HG03460 (cell line): ENCODE results near the gene EPB41.
"Not testable (repeated sequence)": the region's sequence is repeated elsewhere in the genome, so short reads cannot be mapped to it uniquely, and the experiment has no call there.

ENCODE experiments used
- ATAC-seq: cut with Tn5 transposase; IDR thresholded peaks from one replicate; pipeline ENCODE4 v1.9.1; 2021; ENCODE audit not compliant: unreplicated experiment

Gene EPB41

DNA sequence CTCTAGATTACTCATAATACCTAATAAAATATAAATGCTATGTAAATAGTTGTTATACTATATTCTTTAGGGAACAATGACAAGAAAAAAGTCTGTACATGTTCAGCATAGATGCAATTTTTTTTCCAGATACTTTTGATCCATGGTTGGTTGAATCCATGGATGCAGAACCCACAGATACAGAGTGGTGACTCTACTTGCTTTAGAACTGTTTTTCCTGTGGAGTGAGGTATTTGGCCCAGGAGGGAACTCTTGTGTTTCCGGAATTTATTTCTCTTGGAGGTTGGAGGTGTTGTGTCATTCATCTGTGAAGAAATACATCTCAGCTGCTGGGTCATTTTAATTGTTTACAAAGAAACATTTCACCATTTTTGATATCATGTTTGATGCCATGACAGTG, 180.6 kb downstream of the EPB41 start:
- no peak for ATAC-seq

DNA sequence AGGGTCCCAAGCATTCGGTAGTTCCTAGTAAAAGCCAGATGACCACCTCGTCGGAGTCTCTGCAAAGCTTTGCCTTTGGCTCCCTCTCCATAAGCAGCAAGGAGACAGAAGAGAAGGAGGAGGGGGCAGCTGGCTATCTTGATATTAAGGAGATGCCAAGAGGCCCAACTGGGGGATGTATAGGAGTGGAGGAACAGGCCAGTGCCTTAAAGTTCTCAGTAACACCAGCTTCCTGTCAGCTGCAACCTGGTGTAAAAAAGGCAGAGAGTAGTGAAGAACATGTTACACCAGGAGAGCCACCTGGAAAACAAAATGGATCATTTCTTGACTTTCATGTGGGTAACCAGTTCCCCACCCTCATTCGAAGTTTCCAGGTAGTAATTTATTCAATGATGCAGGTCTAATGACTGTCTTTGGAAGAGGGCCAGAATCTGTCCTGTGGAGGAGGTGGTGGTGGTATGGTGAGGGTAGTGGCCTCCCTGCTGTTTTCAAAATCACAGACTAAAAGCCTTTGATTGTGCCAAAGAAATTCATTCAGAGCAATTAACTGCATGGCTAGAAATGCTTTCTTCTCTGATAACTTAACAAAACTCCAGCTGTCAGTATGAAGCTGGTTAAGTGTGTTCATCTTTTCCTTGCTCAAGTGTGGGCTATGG, 182.0 kb downstream of the EPB41 start:
- ATAC-seq: no peak

DNA sequence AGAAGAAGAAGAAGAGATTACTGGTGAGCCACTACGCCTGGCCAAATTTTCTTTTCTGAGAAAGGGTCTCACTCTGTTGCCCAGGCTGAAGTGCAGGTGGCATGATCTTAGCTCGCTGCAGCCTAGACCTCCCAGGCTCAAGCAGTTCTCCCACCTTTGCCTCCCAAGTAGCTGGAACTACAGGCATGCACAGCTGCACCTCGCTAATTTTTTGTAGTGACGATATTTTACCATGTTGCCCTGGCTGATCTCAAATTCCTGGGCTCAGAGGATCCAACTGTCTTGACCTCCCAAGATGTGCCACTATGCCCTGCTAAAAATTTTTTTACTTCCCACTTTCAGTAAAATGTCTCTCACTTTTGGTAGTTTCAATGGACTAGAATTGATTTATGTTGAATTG, 184.9 kb downstream of the EPB41 start:
- no peak for ATAC-seq

DNA sequence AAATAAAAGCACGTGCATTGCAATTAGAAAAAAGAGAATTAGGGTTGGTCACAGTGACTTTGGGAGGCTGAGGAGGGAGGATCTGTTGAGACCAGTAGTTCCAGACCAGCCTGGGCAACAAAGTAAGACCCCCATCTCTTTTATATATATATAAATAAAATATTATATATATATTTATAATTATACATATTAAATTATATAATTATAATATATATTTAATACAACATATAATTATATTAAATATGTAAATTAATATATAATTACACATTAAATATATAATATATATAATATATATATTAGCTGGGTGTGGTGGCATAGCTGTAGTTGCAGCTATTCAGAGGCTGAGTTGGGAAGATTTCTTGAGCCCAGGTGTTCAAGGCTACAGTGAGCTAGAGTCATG, 186.1 kb downstream of the EPB41 start:
- no peak for ATAC-seq

DNA sequence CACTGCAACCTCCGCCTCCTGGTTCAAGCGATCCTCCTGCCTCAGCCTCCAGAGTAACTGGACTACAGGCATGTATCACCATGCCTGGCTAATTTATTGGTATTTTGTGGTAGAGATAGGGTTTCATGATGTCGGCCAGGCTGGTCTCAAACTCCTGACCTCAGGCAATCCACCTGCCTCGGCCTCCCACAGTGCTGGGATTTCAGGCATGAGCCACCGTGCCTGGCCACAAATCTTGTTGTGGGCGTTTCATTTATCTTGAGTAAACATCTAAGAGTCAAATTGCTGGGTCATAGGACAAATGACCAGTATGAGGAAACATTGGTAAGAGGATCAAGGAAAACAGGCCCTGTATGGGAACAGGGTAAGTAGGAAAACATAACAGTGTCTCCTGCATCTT, 191.5 kb downstream of the EPB41 start:
- ATAC-seq: no peak

DNA sequence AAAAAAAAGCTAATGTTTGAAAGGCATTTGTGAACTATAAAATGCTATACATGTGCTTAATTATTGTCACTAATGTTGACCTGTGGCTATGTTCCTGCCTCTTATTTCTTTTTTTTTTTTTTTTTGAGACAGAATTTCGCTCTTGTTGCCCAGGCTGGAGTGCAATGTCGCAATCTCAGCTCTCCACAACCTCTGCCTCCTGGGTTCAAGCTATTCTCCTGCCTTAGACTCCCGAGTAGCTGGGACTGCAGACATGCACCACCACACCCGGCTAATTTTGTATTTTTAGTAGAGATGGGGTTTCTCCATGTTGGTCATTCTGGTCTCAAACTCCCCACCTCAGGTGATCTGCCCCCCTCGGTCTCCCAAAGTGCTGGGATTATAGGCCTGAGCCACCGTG, 193.7 kb downstream of the EPB41 start:
- not testable (repeated sequence) for ATAC-seq

DNA sequence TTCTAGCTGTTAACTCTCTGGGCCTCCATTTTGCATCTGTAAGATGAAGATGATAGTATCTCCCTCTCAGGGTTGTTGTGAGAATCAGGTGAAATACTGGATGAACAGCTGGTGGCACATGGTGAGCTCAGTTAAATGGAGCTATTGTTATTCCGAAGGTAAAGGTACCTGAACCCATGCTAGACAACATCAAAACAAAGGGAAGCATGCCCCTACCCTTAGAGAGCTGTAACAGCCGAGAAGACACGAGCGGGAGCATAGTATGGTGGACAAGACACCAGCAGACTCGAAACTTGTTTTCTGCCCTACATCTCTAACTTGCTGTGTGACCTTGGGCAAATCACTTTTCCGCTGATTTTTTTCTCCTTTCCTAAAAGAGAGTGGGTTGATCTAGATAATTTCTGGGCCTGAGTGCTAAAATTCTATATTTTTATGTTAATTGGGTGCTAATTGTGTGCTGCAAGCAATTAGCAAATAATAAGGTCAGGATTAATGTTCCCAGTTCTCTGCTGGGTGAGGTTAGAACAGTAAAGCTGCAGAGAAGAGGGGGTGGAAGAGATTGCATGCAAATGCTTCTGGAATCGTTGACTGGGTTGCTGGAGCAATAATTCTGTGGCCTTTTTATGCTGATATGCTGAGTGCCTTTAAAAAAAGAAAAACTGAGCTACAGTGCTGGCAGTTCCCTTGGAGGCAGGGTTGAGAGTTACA, 198.5 kb downstream of the EPB41 start:
- ATAC-seq: no peak

DNA sequence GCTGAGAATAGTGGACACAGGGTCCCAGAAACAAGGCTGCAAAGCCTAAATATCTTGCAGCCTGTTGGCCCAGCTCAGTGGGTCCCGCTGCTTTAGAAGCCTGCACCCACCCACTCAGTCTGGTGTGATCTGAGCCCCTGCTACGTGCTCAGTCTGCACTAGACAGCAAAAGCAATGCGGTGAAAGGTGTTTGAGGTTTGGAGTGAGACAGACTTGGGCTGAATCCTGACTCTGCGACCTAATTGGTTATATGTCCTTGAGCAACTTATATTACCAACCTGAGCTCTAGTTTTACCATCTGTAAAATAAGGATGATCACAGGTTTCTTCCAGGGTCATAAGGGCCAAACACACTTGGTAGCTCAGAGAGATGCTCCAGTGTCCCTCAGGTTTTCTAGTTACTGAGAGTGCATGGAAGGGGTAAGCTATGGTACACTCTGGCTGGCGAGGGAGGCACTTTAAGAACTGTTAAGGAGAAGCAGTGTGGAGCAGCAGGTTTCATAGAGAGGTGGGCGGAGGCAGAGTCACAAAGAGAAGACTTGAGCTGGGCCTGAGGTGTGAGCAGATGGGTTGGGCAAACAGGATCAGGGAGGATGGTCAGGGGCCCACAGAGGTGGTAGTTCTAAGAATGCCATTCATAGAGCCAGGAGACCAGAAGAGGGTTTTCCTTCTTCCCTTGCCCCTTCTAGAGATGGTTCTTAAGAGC, 199.2 kb downstream of the EPB41 start:
- ATAC-seq: no peak

DNA sequence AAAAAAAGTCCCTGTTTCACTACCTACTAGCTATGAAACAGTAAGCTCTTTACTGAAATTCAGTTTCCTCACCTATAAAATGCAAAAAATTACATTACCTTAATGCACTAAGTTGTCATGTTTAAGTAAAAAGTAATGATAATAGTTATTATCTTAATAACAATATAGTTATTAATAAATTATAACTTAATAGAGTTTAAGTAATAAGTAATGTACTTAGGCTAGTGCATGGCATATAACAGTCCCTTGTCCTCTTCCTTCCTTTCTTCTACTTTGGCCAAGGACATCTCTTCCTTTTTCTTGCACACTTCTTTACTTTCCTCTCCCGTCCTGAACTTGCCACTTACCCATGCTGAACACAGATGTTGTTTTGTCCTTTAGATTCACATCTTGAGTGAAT, 200.3 kb downstream of the EPB41 start:
- no peak for ATAC-seq

DNA sequence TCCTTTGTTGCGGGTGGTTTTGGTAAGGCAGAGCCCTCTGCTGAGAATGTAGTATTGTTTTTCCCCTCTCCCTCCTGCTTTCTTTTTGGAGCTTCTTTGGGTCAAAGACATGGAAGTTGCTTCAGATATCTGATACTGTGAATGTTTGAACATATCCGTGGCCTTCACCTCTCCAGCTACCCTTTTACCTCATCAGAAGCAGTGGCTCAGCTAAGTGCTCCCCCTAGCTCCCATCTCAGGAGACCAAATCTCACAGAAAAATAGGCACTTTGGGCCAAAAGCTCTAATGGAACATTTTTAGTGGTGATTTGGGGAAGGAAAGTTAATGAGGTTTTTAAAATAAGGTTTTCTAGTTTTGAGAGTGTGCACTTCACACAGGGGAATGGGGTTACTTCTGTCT, 203.0 kb downstream of the EPB41 start:
- no peak for ATAC-seq

DNA sequence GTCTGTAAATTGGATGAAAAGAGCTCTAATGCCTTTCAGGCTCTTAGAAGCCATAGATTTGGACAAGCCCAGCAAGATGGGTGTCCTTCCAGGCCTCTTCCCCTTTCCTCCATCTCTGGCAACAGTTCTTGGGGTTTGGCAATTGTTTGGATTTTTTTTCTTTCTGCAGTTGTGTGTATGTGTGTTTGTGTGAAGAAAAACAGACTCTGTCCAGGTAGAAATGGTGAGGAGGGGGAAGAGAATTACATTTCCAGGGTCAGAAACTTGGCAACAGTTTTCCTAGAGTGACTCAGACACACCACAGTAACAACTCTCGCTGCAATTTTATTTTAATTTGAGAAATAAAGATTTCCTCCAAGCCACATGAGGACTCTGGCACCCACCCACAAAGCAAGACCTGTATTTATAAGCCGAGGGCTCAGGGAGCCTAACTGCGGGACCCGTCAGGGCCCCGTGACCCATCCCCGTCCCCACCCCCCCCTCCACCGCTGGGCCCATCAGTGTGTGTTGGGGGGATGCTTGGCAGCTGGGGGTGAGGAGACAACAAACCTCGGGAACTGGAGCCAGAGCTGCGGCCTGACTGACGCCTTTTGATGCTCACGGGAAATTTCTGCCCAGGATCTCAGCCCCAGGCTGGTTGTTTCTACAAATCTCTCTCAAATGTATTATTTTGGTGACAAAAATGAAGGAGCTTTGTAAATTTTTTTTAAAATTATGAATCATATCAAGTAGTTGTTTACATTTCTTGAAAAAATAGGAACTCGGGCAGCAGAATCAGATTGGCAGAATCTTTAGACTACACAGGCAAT, 205.0 kb downstream of the EPB41 start:
- ATAC-seq: no peak

DNA sequence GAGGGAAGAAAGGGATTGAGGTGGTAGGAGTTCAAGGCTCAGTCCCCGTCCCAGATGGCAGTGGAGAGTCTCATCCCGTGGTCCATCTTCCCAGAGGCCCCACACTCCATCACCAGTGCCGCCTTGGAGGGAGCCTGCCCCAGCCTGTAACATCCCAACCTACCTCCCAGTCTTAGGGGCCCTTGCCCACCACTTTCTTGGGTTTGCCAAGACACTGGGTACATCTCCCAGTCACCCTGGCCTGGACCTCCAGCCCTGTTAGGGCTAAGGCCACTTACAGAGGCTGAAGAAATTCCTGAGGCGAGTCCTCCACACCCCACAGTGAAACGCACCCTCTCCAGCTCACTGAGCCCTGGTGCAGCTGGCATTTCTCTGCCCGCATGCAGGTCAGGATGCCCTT, 206.0 kb downstream of the EPB41 start:
- no peak for ATAC-seq

DNA sequence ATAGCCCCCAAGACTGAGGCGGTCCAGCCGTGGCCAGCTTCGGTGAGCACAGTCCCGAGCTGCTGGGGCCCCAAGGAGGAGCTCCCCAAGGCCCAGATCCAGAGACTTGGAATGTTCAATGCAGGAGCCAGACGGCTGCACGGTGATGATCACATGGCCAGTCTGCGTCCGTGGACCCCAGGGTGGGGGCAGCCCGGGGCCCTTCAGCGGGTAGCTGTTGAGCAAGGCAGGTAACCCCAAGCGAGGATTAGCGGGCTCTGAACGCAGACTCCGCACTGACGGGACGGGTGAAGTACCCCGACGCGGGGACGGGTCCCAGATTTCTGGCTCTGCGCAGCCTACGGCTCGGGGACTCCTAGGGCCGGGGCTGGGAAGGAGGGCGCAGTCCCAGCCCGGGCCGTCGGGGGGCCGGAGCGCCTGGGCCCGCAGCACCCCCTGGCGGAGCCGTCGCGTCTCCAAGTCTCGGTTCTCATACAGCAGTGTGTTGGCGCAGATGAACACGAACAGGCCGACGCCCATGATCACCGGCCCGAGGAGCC, 206.6 kb downstream of the EPB41 start:
- no peak for ATAC-seq

DNA sequence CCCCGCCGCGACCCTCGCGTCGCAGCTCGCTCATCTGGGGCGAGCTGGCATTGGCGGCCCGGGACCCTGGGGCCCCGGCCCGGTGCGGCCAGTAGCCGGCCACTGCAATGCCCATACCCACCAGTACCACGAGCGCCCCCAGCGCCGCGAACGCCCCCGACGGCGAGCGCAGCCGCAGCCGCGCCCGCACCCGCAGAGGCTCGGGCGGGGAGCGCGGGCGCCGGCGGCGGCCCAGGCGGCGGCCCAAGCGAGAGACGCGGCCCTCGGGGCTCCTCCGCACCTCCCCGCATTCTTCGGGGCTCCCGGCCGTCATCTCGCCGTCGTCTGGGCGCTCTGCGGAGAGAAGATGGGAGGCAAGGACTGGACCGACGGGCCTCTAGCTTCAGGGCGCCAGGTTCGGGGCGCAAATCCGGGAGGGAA, 207.2 kb downstream of the EPB41 start:
- ATAC-seq: no peak

DNA sequence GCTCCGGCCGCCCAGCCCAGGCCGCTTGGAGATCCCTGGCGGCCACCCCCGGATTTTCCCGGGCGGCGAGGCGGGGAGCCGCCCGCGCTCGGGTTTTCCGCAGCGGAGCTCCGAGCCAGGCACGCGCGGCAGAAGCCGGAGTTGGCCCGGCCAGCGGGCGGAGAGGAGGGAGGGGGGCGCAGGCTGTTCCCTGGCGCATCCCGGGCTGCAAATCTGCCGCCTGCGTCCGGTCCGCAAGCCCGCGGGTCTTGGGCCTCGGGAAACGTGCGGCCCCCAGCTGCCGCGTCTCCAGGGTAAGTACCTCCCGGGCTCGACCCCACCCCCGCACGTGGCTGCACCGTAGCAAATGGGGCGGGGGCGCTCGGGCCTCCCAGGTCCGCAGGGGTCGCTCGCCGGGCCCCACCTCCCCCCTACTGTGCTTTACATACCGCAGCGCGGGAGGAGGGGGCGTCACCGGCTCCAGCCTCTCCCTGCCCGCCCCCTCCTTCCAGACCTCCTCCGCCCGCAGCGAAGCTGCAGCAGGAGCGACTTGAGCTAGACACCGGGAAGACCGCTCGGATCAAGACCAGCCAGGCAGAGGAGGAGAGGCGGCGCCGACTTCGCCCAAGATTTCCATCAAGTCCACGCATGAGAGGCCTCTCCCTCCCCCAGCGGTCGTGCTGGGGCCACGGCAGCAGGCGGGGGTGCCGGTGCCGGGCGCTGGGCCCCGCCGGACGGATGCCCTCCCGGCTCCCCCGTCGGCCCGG, 207.7 kb downstream of the EPB41 start:
- no peak for ATAC-seq

DNA sequence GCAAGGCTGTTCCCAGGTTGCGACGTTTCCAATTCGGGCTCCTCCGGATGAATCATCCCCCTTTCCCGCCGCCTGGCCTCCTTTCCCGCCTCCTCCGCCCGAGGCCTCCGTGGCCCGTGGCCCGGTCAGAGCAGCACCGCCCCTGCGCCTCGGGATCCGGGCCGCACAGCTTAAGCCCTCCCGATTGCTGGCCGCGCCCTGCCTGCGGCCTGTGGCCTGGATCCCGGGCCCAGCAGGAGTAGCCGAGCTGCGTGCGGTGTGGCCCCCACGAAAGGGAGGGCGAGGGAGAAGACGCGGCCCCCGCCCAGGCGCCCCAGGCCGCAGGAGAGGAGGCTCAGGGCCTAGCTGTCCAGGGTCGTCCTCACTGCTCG, 208.3 kb downstream of the EPB41 start:
- ATAC-seq: no peak

DNA sequence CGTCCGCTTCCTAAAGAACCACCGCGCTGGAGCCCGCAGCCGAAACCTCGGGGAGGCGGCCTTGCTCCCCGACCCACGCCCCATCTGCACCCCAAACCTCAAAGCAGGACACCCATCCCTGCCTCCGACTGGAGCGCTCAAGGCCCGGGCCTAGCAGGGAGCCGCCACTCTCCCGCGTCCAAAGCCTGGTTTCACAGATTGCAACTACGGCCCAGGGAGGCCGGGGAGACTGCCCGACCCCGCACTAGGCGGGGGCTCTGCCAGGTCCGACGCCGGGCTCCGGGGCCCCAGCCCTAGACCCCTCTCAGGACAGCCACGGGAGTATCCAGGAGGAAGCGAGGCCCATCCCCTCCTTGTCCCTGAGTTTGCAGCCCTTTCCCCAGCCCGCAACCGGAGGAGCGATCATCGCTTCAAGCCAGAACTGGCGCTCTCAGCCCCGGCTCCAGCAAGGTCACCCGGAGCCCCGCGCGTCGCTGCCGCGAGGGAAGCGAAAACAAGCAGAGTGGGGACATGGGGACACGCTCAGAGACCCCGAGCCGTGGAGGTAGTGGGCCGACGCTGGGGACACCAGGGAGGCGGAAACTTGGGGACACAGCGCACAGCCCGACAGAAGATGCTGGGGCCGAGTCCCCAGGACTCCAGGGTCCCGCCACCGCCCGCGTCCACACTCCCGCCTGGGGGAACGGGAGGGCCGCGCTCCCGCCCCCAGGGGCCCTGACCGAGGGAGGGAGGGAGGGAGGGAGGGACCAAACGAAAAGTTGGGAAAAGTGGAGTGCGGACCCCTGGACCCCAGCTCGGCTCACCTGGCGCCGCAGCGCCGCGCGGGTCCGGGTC, 208.9 kb downstream of the EPB41 start:
- ATAC-seq: no peak

DNA sequence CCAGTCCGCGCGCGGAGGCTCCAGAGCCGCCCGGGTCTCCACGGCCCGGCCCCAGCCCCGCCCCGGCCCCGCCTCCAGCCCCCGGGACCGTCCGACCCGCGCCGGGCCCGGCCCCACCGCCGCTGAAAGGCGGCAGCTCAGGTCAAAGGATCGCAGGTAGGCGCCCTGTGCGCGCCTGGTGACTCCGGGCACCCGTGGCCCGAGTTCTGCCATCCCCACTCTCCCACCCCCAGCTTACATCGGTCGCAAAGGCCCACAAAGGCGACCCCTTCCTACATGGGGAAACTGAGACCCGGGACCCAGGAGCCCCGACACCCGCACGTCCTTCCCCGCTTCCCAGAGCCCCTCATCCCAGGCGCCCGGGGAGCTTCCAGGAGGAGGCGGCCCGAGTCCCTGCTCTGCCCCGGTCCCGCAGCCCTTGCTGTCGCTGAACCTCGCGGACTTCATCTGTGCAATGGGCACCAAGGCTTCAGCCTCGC, 209.6 kb downstream of the EPB41 start, which contains the start of gene TMEM200B:
TSS of gene TMEM200B (minus strand) at position 17 of the 479 bp plus-strand sequence. CDS start 2,075 bp downstream, outside the sequence.
- no peak for ATAC-seq
